ENCODE results near the gene RRP36.

DNA sequence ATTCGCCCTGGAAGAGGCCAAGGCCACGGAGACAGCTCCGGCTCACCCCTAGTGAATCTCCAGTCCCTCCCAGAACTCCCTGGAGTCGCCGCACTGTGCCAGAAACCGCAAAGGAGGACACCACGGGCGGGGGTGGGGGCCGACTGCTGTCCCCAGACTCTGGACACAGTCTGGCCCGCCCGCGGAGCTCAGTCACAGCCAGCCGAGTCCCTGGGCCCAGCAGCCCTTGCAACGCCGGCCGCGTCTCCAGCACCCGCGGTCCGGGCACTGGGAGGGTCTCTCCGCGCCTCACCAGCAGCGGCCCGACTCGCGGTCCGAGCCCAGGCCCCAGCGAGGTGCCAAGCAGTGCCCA, 43.0 kb upstream of the RRP36 start:
- TF ChIP-seq, protein P1, sequence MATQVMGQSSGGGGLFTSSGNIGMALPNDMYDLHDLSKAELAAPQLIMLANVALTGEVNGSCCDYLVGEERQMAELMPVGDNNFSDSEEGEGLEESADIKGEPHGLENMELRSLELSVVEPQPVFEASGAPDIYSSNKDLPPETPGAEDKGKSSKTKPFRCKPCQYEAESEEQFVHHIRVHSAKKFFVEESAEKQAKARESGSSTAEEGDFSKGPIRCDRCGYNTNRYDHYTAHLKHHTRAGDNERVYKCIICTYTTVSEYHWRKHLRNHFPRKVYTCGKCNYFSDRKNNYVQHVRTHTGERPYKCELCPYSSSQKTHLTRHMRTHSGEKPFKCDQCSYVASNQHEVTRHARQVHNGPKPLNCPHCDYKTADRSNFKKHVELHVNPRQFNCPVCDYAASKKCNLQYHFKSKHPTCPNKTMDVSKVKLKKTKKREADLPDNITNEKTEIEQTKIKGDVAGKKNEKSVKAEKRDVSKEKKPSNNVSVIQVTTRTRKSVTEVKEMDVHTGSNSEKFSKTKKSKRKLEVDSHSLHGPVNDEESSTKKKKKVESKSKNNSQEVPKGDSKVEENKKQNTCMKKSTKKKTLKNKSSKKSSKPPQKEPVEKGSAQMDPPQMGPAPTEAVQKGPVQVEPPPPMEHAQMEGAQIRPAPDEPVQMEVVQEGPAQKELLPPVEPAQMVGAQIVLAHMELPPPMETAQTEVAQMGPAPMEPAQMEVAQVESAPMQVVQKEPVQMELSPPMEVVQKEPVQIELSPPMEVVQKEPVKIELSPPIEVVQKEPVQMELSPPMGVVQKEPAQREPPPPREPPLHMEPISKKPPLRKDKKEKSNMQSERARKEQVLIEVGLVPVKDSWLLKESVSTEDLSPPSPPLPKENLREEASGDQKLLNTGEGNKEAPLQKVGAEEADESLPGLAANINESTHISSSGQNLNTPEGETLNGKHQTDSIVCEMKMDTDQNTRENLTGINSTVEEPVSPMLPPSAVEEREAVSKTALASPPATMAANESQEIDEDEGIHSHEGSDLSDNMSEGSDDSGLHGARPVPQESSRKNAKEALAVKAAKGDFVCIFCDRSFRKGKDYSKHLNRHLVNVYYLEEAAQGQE (IDR thresholded peaks at IDR 0.05; ENCODE audit: insufficient replicate concordance, low read depth): no peak
- TF ChIP-seq GABPA (IDR thresholded peaks at IDR 0.05; ENCODE audit: low read depth) (no peak), POLR2AphosphoS5 (IDR thresholded peaks at IDR 0.05; ENCODE audit: low read depth) (no peak), SPI1 (IDR thresholded peaks at IDR 0.05; ENCODE audit: borderline replicate concordance, low read depth) (no peak)
- TF ChIP-seq, protein P2, sequence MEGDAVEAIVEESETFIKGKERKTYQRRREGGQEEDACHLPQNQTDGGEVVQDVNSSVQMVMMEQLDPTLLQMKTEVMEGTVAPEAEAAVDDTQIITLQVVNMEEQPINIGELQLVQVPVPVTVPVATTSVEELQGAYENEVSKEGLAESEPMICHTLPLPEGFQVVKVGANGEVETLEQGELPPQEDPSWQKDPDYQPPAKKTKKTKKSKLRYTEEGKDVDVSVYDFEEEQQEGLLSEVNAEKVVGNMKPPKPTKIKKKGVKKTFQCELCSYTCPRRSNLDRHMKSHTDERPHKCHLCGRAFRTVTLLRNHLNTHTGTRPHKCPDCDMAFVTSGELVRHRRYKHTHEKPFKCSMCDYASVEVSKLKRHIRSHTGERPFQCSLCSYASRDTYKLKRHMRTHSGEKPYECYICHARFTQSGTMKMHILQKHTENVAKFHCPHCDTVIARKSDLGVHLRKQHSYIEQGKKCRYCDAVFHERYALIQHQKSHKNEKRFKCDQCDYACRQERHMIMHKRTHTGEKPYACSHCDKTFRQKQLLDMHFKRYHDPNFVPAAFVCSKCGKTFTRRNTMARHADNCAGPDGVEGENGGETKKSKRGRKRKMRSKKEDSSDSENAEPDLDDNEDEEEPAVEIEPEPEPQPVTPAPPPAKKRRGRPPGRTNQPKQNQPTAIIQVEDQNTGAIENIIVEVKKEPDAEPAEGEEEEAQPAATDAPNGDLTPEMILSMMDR (IDR thresholded peaks at IDR 0.05; ENCODE audit: insufficient read depth, low read length): no peak

All from HL-60 (cell line).